ENCODE measurements around the gene BICRA.

- TF ChIP-seq CTCF (IDR thresholded peaks at IDR 0.05; ENCODE audit: control extremely low read depth in 1 of 3, insufficient read depth in 1 of 3, low read depth in 1 of 3, low read length in 3 of 3) (no peak), SUZ12 (IDR thresholded peaks at IDR 0.05; ENCODE audit: low read length) (no peak), CTBP2 (IDR thresholded peaks at IDR 0.05; ENCODE audit: borderline replicate concordance, insufficient read depth, insufficient read length, low read length) (no peak), EGR1 (IDR thresholded peaks at IDR 0.05; ENCODE audit: borderline replicate concordance, low read depth, low read length) (no peak), POLR2A (IDR thresholded peaks at IDR 0.05; ENCODE audit: control extremely low read depth in 1 of 2, low read depth in 2 of 2, low read length in 2 of 2) (no peak), TAF1 (IDR thresholded peaks at IDR 0.05; ENCODE audit: low read depth, low read length) (no peak), EZH2 (IDR thresholded peaks at IDR 0.05; ENCODE audit: low read depth, low read length, severe bottlenecking) (no peak), YY1 (IDR thresholded peaks at IDR 0.05; ENCODE audit: low read depth, low read length) (no peak), SIN3A (conservative IDR thresholded peaks at IDR 0.05 in 1 of 2, IDR thresholded peaks at IDR 0.05 in 1 of 2; ENCODE audit: low read depth in 1 of 2, low read length in 2 of 2) (no peak), ATF2 (IDR thresholded peaks at IDR 0.05; ENCODE audit: low read length) (no peak), MAX (IDR thresholded peaks at IDR 0.05) (no peak), POU5F1 (IDR thresholded peaks at IDR 0.05; ENCODE audit: low read depth, low read length) (no peak)
Measured at GRCh38 chr19:47681388-47681787, 72.5 kb downstream of the BICRA start.

Measured in H1 (cell line).